Heart right ventricle (tissue), 16 donors: ENCODE data around the gene TLDC2. TPM values are rescaled to one million over a fixed set of nuclear protein-coding genes. Genes with fewer than 3 reads are reported as not detected.

Source experiments
- ATAC-seq, 8 donors: fragments of 200-7000 bp; cut with Tn5 transposase; one replicate each; pipeline ENCODE4 v1.9.1; 2020; ENCODE audit warnings: mild to moderate bottlenecking in 8 of 8, moderate library complexity in 8 of 8, moderate number of reproducible peaks in 1 of 8
- DNase-seq, 2 donors: peaks; one replicate each; pipeline ENCODE4 v3.0.0-alpha.2; 2020
- H3K27ac ChIP-seq, 10 donors: fragments of 200-600 bp; sonication (generic) in 2 of 10; one replicate each; pipeline versions ENCODE4 v1.5.0 to v1.8.0; 2020 to 2022; ENCODE audit warnings: mild to moderate bottlenecking in 3 of 10
- H3K27me3 ChIP-seq, 7 donors: fragments of 200-600 bp; one replicate each; pipeline ENCODE4 v1.8.0; 2021 to 2022; ENCODE audit warnings: mild to moderate bottlenecking in 2 of 7
- H3K36me3 ChIP-seq, 9 donors: fragments of 200-600 bp; sonication (generic) in 1 of 9; one replicate each; pipeline versions ENCODE4 v1.5.0 to v1.8.0; 2020 to 2022; ENCODE audit warnings: mild to moderate bottlenecking in 2 of 9
- H3K4me1 ChIP-seq, 9 donors: fragments of 200-600 bp; sonication (generic) in 1 of 9; one replicate each; pipeline versions ENCODE4 v1.5.0 to v1.8.0; 2020 to 2022; ENCODE audit warnings: mild to moderate bottlenecking in 4 of 9
- H3K4me3 ChIP-seq, 10 donors: fragments of 200-600 bp; sonication (generic) in 2 of 10; one replicate each; pipeline versions ENCODE4 v1.5.0 to v1.8.0; 2020 to 2022; ENCODE audit warnings: mild to moderate bottlenecking in 7 of 10, moderate library complexity in 2 of 10
- H3K9me3 ChIP-seq, 11 donors: fragments of 200-600 bp in 10 of 11; sonication (generic) in 2 of 11; one replicate each; pipeline versions ENCODE4 v1.5.0 to v1.8.0; 2013 to 2022; ENCODE audit warnings: mild to moderate bottlenecking in 2 of 11, control low read depth in 1 of 11, moderate library complexity in 1 of 11
- CTCF ChIP-seq, 9 donors: fragments of 200-600 bp; sonication (generic) in 2 of 9; IDR thresholded peaks; one replicate each; pipeline versions ENCODE4 v1.5.0 to v1.8.0; 2021 to 2022; ENCODE audit warnings: antibody characterized with exemption in 9 of 9, mild to moderate bottlenecking in 5 of 9, moderate library complexity in 1 of 9
- WGBS, 2 donors: extraction: QIAGEN DNeasy Blood & Tissue Kit; methylation state at CpG; one replicate each; pipeline ENCODE4 v1.1.7; 2013; ENCODE audit warnings: inconsistent platforms in 1 of 2; 5-methylcytosine and 5-hydroxymethylcytosine counted together
- intact Hi-C, 10 donors: fragments of 100-400 bp; cut with DNase I; formaldehyde crosslinking; loops; one replicate each; pipeline versions ENCODE4 v1.11.1 to v1.14.2; 2022
- polyA plus RNA-seq, 2 donors: library from polyadenylated mRNA; stranded (reverse); fragments of 200-250 nt; gene quantifications; one replicate each; pipeline ENCODE4 v1.2.3, GENCODE V29; 2013
- total RNA-seq, 10 donors: library from RNA; stranded (reverse); fragmentation: NEBNext Ultra II Directional in 3 of 10; extraction: Animal tissue kit (Norgen Biotek cat#: 25700) in 3 of 10; gene quantifications; one replicate each; pipeline versions ENCODE4 v1.2.1 to v1.2.4, GENCODE V29; 2021 to 2023
- donor health status: Arrhythmogenic right ventricular cardiomyopathy.
- donor health status: ischemic (EF 13 %, LVEDD 7.1; RV severe dilation, severe dysfunction).
- donor health status: healthy with polysubstance abuse.
- donor health status: DM: no; HTN: yes; CAD: no.
- donor health status: DM: no; HTN: no; CAD: no.
- donor health status: ischemic (EF 25% LVEDD 6.9; RV normal size, moderate dysfunction).
- donor health status: ischemic (EF 25% LVEDD 5.7; RV mildly dilated, moderate dysfunction).
- donor health status: healthy.
- donor health status: DM: yes; HTN: yes; CAD: no.
- donor health status: Ischemic cardiomyopathy.
- donor health status: ischemic (EF 35%, LVEDD 5.7; RV mildly dilated, moderate dysfunction).
- donor health status: nonischemic (EF 11% LVEDD 7.7; RV severe dilation, severe dysfunction).
- donor health status: DM: yes; HTN: yes; CAD: no.
- donor health status: PGD.
- donor health status: ischemic (EF 29% LVEDD 5.4; RV normal size, mild dysfunction).
- donor health status: nonischemic (EF 23%, LVEDD 6.1; RV moderate dilation, normal function).

TLDC2 gene
- total and polyA plus RNA-seq, 12 donors, result 0.01 TPM; not detected in 11

GRCh38 chr20:36861625-36861874 lies 14.4 kb upstream of the TLDC2 start:
- H3K27me3 ChIP-seq, result peaks cover 0 to 7% (median 0%) of the 10 kb centered on the region in 7 donors
- DNase-seq (peak; percentile 49 to 54), ATAC-seq (peak in 6 of 8 donors; percentile 2 to 49 (median 24))
- H3K9me3 ChIP-seq, result no peaks in the 10 kb centered on the region
- 8 to 10% methylated on average over 7 of the region's 7 CpGs for WGBS, 2 donors
- peak overlapping the region; percentile 25 to 95 (median 94) for H3K27ac ChIP-seq
- TF ChIP-seq CTCF (IDR thresholded peaks at IDR 0.05), result no peak
- intact Hi-C loops, result loop anchor here in 7 of 10 donors (5.0 to 10.0 kb wide), 6 partner anchors 34 to 257 kb away; partner anchors contain the start of genes DSN1 (in 5 of the 7) and RAB5IF (in 1 of the 7)
- H3K36me3 ChIP-seq, result peaks cover 0 to 11% (median 0%) of the 10 kb centered on the region in 9 donors
- H3K4me1 ChIP-seq, result peaks cover 35 to 68% (median 61%) of the 10 kb centered on the region in 9 donors
- peak overlapping the region; percentile 22 to 84 (median 73) for H3K4me3 ChIP-seq

- H3K9me3 ChIP-seq, result no peaks in the 10 kb centered on the region
- 7% methylated on average over 45 of the region's 45 CpGs for WGBS, 2 donors
- TF ChIP-seq CTCF (IDR thresholded peaks at IDR 0.05), result no peak
- peak overlapping the region; percentile 46 to 84 (median 73) for H3K4me3 ChIP-seq
- H3K4me1 ChIP-seq, result peaks cover 31 to 64% (median 59%) of the 10 kb centered on the region in 9 donors
- H3K36me3 ChIP-seq, result peaks cover 0 to 11% (median 0%) of the 10 kb centered on the region in 9 donors
- DNase-seq, result peak; percentile 82 to 92
- peak; percentile 61 to 84 (median 72) for ATAC-seq
- peaks cover 0 to 7% (median 0%) of the 10 kb centered on the region in 7 donors for H3K27me3 ChIP-seq
- H3K27ac ChIP-seq, result peak overlapping the region; percentile 82 to 95 (median 94)
- intact Hi-C loops, result loop anchor here in 8 of 10 donors (2.0 to 10.0 kb wide), 9 partner anchors 27 to 257 kb away; partner anchors contain the start of genes DSN1 (in 5 of the 8) and RAB5IF (in 1 of the 8)
These were observed 13.8 kb upstream of the TLDC2 start for GRCh38 chr20:36861875-36862801.

GRCh38 chr20:36862857-36863668 lies 12.9 kb upstream of the TLDC2 start:
- no peak for TF ChIP-seq CTCF (IDR thresholded peaks at IDR 0.05)
- peak overlapping the region; percentile 46 to 84 (median 73) for H3K4me3 ChIP-seq
- ATAC-seq (no peak), DNase-seq (no peak)
- intact Hi-C loops, result loop anchor here in 8 of 10 donors (2.0 to 10.0 kb wide), 9 partner anchors 28 to 258 kb away; partner anchors contain the start of genes DSN1 (in 5 of the 8) and RAB5IF (in 1 of the 8)
- H3K27ac ChIP-seq, result peak overlapping the region; percentile 82 to 95 (median 94)
- peaks cover 0 to 6% (median 0%) of the 10 kb centered on the region in 9 donors for H3K36me3 ChIP-seq
- H3K9me3 ChIP-seq, result no peaks in the 10 kb centered on the region
- peaks cover 0 to 7% (median 0%) of the 10 kb centered on the region in 7 donors for H3K27me3 ChIP-seq
- WGBS, 2 donors, result 0 to 1% methylated on average over 61 to 124 of the region's 129 CpGs
- peaks cover 24 to 56% (median 50%) of the 10 kb centered on the region in 9 donors for H3K4me1 ChIP-seq
